Left forelimb (tissue), 1 donor: ENCODE data around the gene ISG15.
"Not testable (repeated sequence)": the region's sequence is repeated elsewhere in the genome, so short reads cannot be mapped to it uniquely, and the experiment has no call there.

Source experiments
- DNase-seq: peaks from one replicate; pipeline ENCODE4 v3.0.0-alpha.2; 2018; ENCODE audit warnings: low spot score

ISG15 gene

DNA sequence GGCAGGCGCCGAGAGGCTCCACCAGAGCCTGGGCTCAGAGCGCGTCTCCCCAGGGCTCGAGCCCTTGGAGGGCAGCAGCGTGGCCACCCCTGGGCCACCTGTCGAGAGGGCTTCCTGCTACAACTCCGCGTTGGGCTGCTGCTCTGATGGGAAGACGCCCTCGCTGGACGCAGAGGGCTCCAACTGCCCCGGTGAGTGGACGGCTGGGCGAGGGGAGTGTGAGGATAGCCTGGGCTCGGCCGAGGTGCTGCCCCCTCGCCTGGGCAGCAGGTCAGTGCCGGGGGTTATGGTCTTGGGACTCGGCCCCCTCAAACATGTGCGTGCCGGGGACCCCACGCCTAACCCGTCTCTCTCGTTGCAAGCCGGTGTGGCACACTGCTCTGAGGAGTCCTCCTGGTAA lies 33.5 kb downstream of the ISG15 start:
- DNase-seq, result no peak

DNA sequence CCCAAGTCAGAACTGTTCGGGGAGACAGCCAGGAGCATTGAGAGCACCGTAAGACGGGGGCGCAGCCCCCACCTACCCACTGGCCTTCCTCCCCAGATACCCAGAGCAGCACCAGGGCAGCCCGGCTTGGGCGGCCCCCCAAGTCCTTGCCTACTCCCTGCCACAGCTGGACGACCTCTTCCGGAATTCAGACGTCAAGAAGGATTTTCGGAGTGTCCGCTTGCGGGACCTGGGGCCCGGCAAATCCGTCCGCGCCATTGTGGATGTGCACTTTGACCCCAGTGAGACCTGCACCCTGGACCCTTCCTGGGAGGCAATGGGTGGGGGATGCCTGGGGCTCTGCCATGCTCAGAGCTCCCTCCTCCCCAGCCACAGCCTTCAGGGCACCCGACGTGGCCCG lies 34.1 kb downstream of the ISG15 start:
- no peak for DNase-seq

DNA sequence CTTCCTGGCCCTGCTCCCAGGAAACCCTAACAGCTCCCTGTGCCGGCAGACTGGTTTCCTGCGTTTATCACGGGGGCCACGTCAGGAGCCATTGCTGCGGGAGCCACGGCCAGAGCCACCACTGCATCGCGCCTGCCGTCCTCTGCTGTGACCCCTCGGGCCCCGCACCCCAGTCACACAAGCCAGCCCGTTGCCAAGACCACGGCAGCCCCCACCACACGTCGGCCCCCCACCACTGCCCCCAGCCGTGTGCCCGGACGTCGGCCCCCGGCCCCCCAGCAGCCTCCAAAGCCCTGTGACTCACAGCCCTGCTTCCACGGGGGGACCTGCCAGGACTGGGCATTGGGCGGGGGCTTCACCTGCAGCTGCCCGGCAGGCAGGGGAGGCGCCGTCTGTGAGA lies 34.7 kb downstream of the ISG15 start:
- DNase-seq, result no peak

DNA sequence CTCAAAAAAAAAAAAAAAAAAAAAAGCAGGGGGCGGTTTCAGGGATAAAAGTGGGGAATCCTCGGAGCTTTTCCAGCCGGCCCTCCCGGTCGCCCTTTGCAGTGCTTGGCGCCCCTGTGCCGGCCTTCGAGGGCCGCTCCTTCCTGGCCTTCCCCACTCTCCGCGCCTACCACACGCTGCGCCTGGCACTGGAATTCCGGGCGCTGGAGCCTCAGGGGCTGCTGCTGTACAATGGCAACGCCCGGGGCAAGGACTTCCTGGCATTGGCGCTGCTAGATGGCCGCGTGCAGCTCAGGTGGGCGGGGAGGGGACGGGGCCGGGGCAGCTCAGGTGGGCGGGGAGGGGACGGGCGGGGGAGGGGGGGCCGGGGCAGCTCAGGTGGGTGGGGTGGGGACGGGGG lies 35.5 kb downstream of the ISG15 start:
- DNase-seq, result no peak

DNA sequence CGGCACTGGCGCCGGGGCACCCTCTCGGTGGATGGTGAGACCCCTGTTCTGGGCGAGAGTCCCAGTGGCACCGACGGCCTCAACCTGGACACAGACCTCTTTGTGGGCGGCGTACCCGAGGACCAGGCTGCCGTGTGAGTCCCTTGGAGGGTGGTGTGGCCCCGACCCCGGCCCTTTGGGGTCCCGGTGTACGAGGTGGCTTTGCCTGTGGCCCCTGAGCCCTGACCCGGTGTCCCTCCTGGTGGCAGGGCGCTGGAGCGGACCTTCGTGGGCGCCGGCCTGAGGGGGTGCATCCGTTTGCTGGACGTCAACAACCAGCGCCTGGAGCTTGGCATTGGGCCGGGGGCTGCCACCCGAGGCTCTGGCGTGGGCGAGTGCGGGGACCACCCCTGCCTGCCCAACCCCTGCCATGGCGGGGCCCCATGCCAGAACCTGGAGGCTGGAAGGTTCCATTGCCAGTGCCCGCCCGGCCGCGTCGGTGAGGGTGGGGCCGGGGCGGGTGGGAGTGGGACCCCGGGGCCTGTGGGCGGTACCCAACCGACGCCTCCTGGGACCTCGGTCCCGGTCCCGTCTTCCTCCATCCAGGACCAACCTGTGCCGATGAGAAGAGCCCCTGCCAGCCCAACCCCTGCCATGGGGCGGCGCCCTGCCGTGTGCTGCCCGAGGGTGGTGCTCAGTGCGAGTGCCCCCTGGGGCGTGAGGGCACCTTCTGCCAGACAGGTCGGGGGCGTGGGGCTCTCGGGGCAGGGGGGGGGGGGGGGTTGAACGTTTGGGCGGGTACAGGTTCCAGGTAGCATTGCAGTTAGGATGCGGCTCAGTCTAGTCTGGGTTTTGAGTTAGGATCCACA lies 36.2 kb downstream of the ISG15 start:
- no peak for DNase-seq

DNA sequence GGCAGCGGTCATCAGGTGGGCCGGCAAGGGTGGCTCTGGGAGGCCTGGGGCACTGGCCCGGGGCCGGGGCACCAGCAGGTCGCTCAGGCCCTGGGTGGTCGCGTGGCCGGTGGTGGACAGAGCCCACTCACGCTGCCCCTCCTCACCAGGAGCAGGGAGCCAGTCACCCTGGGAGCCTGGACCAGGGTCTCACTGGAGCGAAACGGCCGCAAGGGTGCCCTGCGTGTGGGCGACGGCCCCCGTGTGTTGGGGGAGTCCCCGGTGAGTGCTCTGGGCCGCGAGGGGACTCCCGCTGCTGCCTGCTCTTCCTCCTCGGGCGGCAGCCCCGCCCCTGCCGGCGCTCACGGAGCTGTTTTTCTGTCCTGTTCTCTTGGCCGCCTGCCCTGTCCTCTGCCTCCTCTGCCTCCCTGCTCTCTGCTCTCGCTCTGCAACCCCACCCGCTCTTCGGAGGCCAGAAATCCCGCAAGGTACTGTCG lies 37.3 kb downstream of the ISG15 start:
- no peak for DNase-seq

DNA sequence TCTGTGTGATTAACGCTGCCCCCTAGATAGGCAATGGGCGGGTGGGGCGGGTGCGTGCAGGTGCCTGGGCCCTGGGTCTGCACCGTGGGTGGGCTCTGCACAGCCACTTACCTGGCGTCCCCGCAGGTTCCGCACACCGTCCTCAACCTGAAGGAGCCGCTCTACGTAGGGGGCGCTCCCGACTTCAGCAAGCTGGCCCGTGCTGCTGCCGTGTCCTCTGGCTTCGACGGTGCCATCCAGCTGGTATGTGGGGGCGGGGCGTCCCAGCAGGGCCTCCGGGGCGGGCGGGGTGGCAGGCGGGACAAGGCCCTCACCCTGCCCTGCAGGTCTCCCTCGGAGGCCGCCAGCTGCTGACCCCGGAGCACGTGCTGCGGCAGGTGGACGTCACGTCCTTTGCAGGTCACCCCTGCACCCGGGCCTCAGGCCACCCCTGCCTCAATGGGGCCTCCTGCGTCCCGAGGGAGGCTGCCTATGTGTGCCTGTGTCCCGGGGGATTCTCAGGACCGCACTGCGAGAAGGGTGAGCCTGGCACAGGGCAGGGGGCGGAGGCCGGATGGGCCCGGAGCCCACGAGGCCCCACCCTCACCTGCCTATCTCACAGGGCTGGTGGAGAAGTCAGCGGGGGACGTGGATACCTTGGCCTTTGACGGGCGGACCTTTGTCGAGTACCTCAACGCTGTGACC lies 38.0 kb downstream of the ISG15 start:
- DNase-seq, result no peak

DNA sequence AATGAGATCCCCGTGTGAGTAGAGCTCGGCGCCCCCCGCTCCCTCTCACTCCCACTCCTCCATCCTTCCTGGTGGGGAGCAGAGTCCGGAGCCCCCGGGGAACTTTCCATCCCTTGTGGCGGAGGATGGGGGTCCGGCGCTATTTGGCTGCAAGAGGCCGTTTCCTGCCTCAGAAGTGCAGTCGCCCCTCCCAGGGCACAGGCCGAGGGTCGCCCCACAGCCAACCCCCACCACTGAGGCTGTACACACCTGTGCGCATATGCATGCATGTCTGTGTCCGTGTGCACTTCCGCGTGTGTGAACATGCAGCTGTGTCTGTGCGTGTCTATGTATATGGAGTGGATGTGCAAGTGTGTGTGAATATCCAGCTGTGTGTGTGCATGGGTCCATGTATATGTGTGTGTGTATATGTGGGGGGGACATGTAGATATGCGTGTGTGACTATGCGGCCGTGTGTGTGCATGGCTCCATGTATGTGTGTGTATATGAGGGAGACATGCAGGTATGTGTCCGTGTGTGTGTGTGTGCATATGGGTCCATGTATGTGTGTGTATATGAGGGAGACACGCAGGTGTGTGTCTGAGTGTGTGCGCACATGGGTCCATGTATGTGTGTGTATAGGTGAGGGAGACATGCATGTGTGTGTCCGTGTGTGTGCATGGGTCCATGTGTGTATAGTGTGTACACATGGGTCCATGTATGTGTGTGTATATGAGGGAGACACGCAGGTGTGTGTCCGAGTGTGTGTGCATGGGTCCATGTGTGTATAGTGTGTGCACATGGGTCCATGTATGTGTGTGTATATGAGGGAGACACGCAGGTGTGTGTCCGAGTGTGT lies 38.9 kb downstream of the ISG15 start:
- no peak for DNase-seq

DNA sequence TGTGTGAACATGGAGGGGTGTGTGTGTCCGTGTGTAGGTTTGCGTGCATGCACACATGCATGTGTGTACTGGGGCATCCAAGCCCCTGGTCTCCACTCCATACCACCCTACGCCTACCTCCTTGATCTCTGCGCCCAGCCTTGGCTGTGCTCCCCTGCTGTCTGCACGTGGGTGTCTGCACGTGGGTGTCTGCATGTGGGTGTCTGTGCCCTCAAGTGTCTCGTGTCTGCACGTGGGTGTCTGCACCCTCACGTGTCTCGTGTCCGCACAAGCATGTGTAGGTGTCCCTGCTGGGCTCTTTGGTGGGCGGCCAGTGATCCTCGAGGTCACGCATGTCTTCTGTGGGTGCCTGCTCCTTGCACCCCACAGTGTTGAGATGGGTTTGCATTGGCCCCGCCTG lies 39.7 kb downstream of the ISG15 start:
- DNase-seq, result no peak

DNA sequence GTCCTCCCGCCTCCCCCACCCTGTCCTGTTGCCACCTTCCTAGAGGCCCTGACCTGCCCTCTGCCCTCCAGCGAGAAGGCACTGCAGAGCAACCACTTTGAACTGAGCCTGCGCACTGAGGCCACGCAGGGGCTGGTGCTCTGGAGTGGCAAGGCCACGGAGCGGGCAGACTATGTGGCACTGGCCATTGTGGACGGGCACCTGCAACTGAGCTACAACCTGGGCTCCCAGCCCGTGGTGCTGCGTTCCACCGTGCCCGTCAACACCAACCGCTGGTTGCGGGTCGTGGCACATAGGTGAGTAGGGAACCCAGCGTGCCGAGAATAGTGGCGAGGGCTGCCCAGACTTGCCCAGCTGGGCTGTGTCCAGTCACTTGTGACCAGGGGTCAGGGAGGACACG lies 40.4 kb downstream of the ISG15 start:
- no peak for DNase-seq

DNA sequence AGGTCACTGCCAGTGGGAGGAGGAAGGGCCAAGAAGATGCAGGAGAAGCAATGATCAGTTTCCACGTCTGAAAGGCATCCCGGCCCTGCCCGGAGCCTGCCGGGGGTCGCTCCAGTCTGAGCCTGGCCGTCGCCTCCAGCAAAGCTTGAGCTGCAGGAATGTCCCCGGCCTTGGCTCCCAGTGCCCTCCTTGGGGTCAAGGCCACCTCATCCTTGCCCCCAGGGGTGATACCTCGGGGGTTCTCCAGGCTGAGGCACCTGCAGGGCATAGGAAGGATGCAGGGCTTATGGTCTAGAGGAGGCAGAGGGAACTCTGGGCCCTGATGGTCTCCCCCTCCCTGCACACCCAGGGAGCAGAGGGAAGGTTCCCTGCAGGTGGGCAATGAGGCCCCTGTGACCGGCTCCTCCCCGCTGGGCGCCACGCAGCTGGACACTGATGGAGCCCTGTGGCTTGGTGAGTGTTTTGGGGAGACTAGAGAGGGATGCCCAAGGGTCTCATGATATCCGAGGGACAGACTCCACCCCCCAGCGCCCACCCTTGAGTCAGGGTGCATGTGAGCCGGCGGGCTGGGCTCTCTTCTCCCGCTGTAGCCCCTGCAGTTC lies 40.9 kb downstream of the ISG15 start:
- no peak for DNase-seq

DNA sequence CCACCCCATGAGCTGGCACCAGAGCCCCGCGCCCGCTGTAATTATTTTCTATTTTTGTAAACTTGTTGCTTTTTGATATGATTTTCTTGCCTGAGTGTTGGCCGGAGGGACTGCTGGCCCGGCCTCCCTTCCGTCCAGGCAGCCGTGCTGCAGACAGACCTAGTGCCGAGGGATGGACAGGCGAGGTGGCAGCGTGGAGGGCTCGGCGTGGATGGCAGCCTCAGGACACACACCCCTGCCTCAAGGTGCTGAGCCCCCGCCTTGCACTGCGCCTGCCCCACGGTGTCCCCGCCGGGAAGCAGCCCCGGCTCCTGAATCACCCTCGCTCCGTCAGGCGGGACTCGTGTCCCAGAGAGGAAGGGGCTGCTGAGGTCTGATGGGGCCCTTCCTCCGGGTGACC lies 41.7 kb downstream of the ISG15 start:
- no peak for DNase-seq

DNA sequence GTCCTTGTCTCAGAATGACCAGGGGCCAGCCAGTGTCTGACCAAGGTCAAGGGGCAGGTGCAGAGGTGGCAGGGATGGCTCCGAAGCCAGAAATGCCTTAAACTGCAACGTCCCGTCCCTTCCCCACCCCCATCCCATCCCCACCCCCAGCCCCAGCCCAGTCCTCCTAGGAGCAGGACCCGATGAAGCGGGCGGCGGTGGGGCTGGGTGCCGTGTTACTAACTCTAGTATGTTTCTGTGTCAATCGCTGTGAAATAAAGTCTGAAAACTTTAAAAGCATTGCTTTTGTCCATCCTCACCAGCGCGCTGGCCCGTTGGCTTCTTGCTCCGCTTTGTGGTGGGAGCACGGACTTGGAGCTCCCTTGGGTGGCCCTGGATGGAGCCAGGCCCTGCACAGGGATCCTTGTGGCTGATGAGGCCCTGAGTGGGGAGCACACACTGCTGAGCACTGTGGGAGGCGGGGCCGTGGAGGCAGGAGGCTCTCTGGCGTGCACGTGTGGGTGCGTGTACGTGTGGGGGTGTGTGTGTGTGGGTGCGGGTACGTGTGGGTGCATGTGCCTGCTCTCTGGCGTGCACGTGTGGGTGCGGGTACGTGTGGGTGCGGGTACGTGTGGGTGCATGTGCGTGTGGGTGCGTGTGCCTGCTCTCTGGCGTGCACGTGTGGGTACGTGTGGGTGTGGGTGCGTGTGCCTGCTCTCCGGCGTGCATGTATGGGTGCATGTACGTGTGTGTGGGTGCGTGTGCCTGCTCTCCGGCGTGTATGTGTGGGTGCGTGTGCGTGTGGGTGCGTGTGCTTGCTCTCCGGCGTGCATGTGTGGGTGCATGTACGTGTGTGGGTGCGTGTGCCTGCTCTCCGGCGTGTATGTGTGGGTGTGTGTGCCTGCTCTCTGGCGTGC lies 42.8 kb downstream of the ISG15 start:
- no peak for DNase-seq

DNA sequence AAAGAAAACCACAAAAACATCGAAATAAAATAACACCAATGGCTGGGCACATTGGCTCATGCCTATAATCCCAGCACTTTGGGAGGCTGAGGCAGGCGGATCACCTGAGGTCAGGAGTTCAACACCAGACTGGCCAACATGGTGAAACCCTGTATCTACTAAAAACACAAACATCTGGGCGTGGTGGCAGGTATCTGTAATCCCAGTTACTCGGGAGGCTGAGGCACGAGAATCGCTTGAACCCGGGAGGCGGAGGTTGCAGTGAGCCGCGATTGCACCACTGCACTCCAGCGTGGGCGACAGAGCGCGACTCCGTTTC lies 44.4 kb downstream of the ISG15 start:
- DNase-seq, result not testable (repeated sequence)

DNA sequence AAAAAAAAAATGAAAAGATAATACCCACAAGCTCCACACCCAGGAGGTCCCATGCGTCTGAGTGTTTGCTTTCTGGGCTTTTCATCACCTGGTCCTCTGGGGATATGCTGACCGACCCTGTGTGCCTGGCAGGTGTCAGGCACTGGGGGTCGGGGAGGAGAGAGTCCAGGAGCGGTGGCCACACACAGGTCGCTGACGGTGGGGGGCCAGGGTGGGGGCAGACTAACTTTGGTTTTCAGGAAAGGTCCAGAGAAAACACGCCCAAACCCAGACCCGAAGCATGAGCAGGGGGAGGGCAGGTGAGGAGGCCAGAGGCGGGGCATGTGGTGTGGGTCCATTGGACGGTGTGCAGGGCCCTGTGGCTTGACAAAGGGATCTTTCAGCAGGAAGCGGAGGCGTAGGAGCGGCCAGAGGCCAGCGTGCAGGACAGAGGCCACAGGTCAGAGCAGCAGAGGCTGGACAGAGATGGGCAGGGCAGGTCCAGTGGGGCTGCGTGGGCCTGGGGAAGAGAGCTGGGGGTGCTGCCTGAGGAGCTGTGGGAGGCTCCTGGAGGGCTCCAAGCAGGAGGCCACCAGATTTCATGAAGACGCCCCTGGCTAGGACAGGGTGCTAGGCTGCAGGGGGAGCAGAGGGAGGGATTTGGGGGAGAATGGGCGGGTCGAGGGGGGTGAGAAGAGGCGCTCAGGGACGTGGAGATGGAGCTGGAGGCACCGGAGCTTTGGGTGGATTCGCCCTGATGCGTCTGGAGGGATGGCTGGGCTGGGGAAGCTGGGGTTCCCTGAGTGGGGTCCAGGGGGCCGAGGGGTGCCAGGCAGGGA lies 45.0 kb downstream of the ISG15 start:
- DNase-seq, result no peak

DNA sequence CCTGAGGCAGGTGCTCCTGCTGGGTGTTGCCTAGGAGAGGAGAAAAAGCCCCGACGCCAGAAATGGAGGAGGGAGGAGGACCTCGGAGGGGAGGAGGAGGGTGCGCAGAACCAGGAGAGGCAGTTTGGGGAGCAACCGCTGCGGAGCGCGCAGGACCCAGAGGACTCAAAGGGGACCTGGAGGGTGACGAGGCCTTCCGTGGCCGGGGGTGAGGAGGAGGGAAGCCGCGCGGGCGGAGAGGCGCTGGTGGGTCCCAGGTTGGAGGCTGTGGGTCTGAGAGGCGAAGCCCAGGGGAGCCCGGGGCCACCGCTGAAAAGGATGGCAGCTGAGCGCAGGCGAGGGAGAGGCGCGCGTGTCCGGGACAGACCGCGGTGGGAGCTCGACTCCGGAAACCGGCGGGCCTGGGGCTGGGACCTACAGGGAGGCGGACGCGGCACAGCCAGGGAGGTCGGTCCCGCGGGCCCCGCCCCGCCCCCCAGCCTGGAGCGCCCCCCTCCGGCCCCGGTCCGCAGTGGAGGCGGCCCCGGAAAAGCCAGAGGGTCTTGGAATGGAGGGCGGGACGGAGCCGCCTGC lies 45.7 kb downstream of the ISG15 start:
- no peak for DNase-seq

DNA sequence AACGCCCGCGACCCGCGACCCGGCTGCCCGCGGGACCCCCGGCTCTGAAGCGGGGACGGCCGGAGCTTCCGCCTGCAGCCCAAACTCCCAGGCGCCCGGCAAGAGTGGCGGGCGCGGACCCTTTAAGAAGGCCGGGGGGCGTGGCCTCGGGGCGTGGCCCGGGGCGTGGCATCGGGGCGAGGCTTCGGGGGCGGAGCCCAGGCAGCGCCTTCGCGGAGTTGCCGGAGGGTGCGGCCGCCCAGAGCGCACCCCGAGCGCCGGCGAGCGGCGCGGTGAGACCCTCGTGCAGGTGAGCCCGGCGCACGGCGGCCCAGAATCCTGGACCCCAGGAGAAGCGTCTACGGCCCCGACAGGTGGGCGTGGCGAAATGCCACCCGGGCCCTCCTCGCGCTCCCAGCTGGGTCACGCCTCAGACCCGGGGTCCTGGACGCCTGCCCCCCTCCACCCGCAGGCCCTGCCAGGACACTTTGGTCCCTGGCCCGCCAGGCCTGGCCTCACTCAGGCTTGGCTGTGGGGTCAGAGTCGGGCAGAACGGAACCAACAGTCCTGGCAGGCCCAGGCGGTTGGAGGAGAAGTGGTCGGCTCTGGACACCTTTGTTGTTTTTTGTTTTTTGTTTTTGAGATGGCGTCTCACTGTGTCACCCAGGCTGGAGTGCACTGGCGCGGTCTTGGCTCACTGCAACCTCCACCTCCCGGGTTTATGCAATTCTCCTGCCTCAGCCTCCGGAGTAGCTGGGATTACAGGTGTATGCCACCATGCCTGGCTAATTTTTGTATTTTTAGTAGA lies 46.4 kb downstream of the ISG15 start:
- DNase-seq, result no peak

DNA sequence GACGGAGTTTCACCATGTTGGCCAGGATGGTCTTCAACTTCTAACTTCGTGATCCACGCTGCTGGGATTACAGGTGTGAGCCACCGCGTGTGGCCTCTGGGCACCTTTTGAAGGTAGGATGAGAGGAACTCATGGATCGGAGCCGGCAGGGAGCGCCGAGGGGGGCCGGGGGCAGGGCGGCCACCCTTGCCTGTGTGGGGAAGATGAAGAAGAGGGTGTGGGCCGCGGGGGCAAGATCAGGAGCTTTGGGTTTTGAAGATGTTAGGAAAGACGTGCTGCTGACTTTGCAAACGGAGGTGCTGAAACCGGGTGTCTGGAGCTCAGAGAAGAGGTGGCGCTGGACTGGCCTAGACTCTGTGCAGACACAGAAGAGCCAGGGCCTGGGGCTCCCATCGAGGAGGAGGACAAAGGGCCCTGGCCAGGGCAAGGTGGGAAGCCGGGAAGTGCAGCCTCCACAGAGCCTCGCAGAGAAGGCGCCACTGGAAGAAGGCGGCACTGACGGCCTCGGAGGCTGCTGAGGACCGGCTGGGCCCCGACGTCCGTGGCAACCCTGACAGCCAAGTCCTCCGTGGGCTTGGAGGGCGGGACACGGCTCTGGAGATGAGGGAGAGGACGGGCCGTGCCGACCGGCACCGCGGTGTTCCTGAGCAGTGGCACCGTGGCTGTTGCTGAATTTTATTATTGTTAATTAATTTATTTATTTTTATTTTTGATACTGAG lies 47.1 kb downstream of the ISG15 start:
- DNase-seq, result no peak
